ELR (cell line): Measurements from ENCODE around the gene DPP4.
"Not testable (repeated sequence)": the region's sequence is repeated elsewhere in the genome, so short reads cannot be mapped to it uniquely, and the experiment has no call there.

Experiments used
- DNase-seq: peaks from one replicate; pipeline ENCODE4 v3.0.0-alpha.2; 2015; ENCODE audit warnings: low read depth

The DPP4 gene

DNA sequence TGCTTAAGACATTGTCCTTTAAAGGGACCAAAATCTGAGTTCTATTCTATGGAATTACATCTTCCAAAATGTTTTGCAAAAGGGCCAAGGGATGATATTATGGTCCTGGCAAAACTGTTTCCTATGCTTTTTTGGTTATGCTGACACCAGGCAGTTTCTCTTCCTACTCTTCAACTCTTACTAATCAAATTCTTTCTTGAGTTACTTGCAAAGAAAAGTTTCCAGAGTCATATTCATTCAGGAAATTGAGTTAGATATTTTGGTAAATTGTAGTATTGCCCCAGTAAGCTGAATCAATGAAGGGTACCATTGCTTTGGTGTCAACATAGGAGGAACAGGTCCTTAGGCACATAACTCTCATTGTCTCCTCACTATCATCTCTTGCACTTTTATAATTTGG lies 118.8 kb downstream of the DPP4 start:
- no peak for DNase-seq

DNA sequence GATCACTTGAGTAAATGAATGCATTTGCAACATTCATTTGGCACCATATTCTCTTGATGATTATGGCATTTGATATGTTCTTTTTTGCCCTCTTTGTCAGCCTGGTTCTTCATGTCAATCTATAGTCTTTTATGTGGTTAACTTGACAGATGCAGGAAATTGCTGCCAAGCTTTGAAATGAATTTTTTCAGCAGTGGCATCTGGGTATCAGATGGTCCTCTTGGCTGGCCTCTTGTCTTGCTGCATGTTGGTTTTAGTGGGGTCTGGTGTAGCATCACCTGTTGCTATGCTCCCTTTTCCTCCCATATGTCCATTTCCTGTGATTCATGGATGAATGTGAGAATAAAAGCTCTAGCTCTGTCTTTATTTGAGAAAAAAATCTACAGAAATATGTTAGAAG lies 119.9 kb downstream of the DPP4 start:
- DNase-seq, result peak; percentile 22

DNA sequence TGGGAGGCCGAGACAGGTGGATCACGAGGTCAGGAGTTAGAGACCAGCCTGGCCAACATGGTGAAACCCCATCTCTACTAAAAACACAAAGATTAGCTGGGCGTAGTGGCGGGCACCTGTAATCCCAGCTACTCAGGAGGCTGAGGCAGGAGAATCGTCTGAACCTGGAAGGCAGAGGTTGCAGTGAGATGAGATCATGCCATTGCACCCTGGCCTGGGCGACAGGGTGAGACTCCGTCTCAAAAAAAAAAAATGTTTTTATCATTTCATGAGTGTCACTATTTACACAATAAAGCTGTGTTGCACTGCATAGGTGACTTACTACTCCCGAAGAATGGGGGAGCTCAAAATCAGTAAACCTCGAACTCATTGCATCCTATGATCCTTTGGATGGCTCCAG lies 120.6 kb downstream of the DPP4 start:
- not testable (repeated sequence) for DNase-seq

DNA sequence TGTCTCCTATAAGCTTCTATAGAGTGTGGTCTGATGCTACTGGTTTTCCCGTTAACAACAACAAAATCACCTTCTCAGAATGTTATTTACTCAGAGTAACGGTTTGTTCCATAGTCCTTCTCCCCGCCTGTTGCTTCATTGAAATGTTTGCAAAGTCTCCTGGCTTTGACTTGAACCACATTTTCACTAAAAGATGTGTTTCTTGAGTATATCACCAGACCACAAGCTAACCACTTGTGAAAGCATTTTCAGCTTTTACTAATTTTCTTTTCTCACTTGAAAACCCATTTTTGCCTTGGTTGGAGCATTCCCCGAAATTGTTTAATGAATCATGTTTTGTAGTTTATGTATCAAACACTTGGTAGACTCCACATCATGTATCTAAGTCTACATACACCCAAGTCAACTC lies 121.2 kb downstream of the DPP4 start:
- no peak for DNase-seq

DNA sequence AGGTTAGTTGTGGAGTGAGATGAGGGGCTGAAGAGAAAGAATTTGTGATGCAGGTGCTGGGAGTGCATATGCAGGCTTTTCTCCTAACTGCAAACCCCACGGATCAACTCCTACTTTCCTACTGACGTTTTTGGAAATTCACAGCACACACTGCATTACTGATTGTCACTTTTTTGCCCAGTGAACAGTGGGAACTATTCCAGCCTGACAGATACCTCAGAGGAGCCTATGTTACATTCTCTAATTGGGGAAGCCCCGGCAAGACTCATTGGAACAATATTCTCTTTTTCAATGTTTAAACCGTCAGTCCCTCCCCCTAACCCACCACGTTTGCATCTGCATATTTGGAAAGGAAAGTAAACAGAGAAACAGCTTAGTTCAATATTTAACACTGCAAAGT lies 126.2 kb downstream of the DPP4 start:
- no peak for DNase-seq

DNA sequence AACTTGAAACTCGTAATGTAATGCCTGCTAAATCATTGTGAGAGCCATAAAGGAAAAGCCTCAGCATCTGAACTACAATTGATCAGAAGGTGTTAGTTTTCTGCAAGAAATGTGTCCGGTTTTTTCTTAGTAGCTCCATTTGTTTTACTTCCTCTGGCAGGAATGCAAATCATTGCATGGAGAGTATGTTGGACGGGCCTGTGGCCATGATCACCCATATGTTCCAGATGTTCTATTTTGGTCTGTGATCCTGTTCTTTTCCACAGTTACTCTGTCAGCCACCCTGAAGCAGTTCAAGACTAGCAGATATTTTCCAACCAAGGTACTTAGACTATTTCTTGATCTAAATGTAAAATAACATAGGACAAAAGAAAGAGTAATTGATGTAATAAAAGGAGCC lies 126.6 kb downstream of the DPP4 start:
- DNase-seq, result no peak

DNA sequence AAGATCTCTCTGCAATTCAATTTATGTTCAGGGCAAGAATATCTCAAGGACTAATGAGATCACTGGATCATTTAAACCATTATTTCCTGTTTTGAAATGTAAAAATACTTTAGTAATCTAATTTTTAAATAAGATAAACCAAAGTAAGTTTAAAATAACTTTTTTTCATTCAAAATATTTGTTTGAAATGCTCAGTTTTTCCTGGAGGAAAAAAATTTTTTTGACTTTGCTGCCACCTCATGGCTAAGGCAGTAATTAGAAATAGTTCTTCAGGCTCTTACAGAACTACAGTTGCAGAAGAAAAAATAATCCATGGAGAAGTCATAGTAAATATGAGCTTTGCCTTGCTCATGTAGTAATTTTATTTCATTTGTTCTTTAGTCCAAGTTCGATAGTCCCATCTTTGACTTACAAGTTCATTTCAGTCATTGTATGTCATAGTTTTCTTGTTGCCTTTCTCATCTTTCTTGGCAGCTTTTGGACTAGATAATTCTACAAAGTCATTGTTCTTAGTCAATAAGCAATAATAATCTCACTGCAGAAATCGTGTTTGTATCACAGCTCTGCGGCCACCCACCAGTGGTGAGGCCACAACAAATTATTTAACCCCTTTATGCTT lies 127.4 kb downstream of the DPP4 start:
- DNase-seq, result peak; percentile 60

DNA sequence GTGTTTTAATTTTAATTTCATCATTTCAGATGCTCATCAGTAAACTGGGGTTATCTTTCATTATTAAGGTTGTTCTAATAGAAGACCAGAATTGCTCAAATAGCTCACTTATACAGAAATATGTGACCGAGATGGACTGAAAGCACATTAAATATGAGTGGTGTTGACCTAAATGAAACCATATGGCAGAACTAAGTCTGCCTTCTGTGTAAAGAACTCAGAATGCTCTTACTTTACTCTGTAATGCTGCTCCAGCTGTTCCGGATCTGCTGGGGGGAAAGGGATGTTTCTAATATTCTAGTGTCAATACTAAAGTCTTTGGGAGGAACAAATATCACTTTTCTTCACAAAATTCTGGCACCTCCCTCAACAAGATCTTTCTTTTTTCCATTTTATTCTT lies 131.0 kb downstream of the DPP4 start:
- no peak for DNase-seq
